RWPE2 (cell line): ENCODE results near the gene KDM6A.

Experiments used
- ATAC-seq: fragments of 200-7000 bp; cut with Tn5 transposase; 3 replicates; pipeline ENCODE4 v1.9.1; 2021; ENCODE audit warnings: low read depth
- DNase-seq: peaks from one replicate; pipeline ENCODE4 v3.0.0-alpha.2; 2020; ENCODE audit warnings: low spot score
- H3K27ac ChIP-seq: fragments of 450-650 bp; 2 replicates; pipeline ENCODE4 v1.5.1; 2017; ENCODE audit warnings: mild to moderate bottlenecking; ENCODE audit not compliant: poor library complexity, severe bottlenecking
- H3K27me3 ChIP-seq: fragments of 250-450 bp; sonication (Bioruptor Pico); 2 replicates; pipeline ENCODE4 v1.5.1; 2021; ENCODE audit warnings: mild to moderate bottlenecking, moderate library complexity; ENCODE audit not compliant: insufficient read depth, poor library complexity, severe bottlenecking
- H3K36me3 ChIP-seq: fragments of 250-450 bp; sonication (Bioruptor Pico); 2 replicates; pipeline ENCODE4 v1.5.1; 2020; ENCODE audit warnings: low read depth, mild to moderate bottlenecking, moderate library complexity
- H3K4me1 ChIP-seq: fragments of 250-450 bp; sonication (Bioruptor Pico); 2 replicates; pipeline ENCODE4 v1.5.1; 2021; ENCODE audit warnings: mild to moderate bottlenecking, moderate library complexity; ENCODE audit not compliant: insufficient read depth, poor library complexity, severe bottlenecking
- H3K4me3 ChIP-seq: fragments of 250-450 bp; sonication (Bioruptor Pico); 2 replicates; pipeline ENCODE4 v1.5.1; 2021; ENCODE audit warnings: mild to moderate bottlenecking, moderate library complexity; ENCODE audit not compliant: severe bottlenecking
- H3K9me3 ChIP-seq: fragments of 250-450 bp; sonication (Bioruptor Pico); 2 replicates; pipeline ENCODE4 v1.5.1; 2021; ENCODE audit warnings: mild to moderate bottlenecking, moderate library complexity; ENCODE audit not compliant: severe bottlenecking
- CTCF ChIP-seq: fragments of 450-650 bp; IDR thresholded peaks from one replicate; pipeline ENCODE4 v1.5.1; 2017; ENCODE audit warnings: mild to moderate bottlenecking, moderate library complexity; ENCODE audit not compliant: poor library complexity, severe bottlenecking

Gene KDM6A

GRCh38 chrX:44967221-44967620, 94.2 kb downstream of the KDM6A start:
- Histone ChIP-seq H3K9me3 (no peaks in the 10 kb centered on the region), H3K36me3 (peaks cover 6% of the 10 kb centered on the region; the same call in 1 of the 2 replicates), H3K27ac (no peak overlapping the region), H3K27me3 (no peaks in the 10 kb centered on the region), H3K4me1 (no peaks in the 10 kb centered on the region), H3K4me3 (no peak overlapping the region)
- ATAC-seq (no peak), DNase-seq (no peak)
- no peak for TF ChIP-seq CTCF

- no peaks in the 10 kb centered on the region for H3K27me3 ChIP-seq
- H3K4me3 ChIP-seq = no peak overlapping the region
- H3K36me3 ChIP-seq = peaks cover 10% of the 10 kb centered on the region; the same call in 1 of the 2 replicates
- H3K9me3 ChIP-seq = no peaks in the 10 kb centered on the region
- ATAC-seq = no peak
- peaks cover 18% of the 10 kb centered on the region for H3K4me1 ChIP-seq
- H3K27ac ChIP-seq = no peak overlapping the region
- DNase-seq = no peak
- TF ChIP-seq CTCF = no peak
Measured at GRCh38 chrX:44970709-44971108, 97.7 kb downstream of the KDM6A start.

GRCh38 chrX:44971674-44972073, 98.7 kb downstream of the KDM6A start:
- Histone ChIP-seq H3K9me3 (no peaks in the 10 kb centered on the region), H3K4me3 (no peak overlapping the region), H3K36me3 (peaks cover 17% of the 10 kb centered on the region; the same call in 1 of the 2 replicates), H3K27me3 (no peaks in the 10 kb centered on the region), H3K27ac (no peak overlapping the region), H3K4me1 (peaks cover 18% of the 10 kb centered on the region)
- no peak for DNase-seq
- no peak for ATAC-seq
- no peak for TF ChIP-seq CTCF

- H3K27me3 ChIP-seq = no peaks in the 10 kb centered on the region
- H3K9me3 ChIP-seq = no peaks in the 10 kb centered on the region
- H3K27ac ChIP-seq = no peak overlapping the region
- TF ChIP-seq CTCF = no peak
- ATAC-seq (no peak), DNase-seq (no peak)
- H3K36me3 ChIP-seq = peaks cover 17% of the 10 kb centered on the region; the same call in 1 of the 2 replicates
- H3K4me1 ChIP-seq = peaks cover 18% of the 10 kb centered on the region
- H3K4me3 ChIP-seq = no peak overlapping the region
Measured at GRCh38 chrX:44972132-44972531, 99.1 kb downstream of the KDM6A start.

GRCh38 chrX:44973420-44973932, 100.5 kb downstream of the KDM6A start:
- H3K27ac ChIP-seq = no peak overlapping the region
- H3K36me3 ChIP-seq = peaks cover 17% of the 10 kb centered on the region; the same call in 1 of the 2 replicates
- no peaks in the 10 kb centered on the region for H3K9me3 ChIP-seq
- TF ChIP-seq CTCF = no peak
- ATAC-seq (no peak), DNase-seq (no peak)
- H3K4me3 ChIP-seq = no peak overlapping the region
- no peaks in the 10 kb centered on the region for H3K27me3 ChIP-seq
- H3K4me1 ChIP-seq = peaks cover 18% of the 10 kb centered on the region
